GM12878 (cell line): ENCODE measurements around the gene PPARD. TPM values are rescaled to one million over a fixed set of nuclear protein-coding genes. Genes with fewer than 3 reads are reported as not detected.

ENCODE experiments used
- ATAC-seq: fragments of 200-7000 bp; cut with Tn5 transposase; 3 replicates; pipeline ENCODE4 v1.9.1; 2020; ENCODE audit warnings: mild to moderate bottlenecking, moderate library complexity
- BruUV-seq: library from RNA; stranded (reverse); fragments of 400-500 nt; replicated peaks from 2 replicates; lab custom pipeline; 2021; lab: Mats Ljungman, UMichigan
- CTCF ChIA-PET: fragments of 300-600 bp; sonication (Branson Sonifier 250); formaldehyde crosslinking; extraction: SDS; loops from one replicate; lab custom pipeline; 2021; ENCODE audit warnings: inconsistent platforms; lab: Yijun Ruan, JAX
- POLR2A ChIA-PET: fragments of 350-600 bp; formaldehyde crosslinking; extraction: SDS; loops from one replicate; lab custom pipeline; 2021; ENCODE audit warnings: inconsistent platforms; lab: Charles Lee
- RAD21 ChIA-PET: fragments of 300-600 bp; sonication (Branson Sonifier 250); formaldehyde crosslinking; loops from one replicate; lab custom pipeline; 2023; ENCODE audit warnings: antibody characterized with exemption; ENCODE audit not compliant: unreplicated experiment; lab: Charles Lee
- SMC1A ChIA-PET: fragments of 300-600 bp; sonication (Branson Sonifier 250); formaldehyde crosslinking; loops from one replicate; lab custom pipeline; 2023; ENCODE audit not compliant: unreplicated experiment, uncharacterized antibody; lab: Charles Lee
- DNase-seq: peaks from one replicate; pipeline ENCODE4 v3.0.0-alpha.2; 2011; ENCODE audit warnings: low read depth, low spot score
- FAIRE-seq: peaks from 3 replicates; lab custom pipeline; 2011; peaks lifted over from hg19 to GRCh38; lab: Jason Lieb, UNC
- H2AFZ ChIP-seq: 2 replicates; pipeline ENCODE4 v1.6.0; 2011; ENCODE audit warnings: low read depth, low read length, control low read depth; ENCODE audit not compliant: control insufficient read depth
- H3K27ac ChIP-seq: 2 replicates; pipeline ENCODE4 v1.5.1; 2011; ENCODE audit warnings: control low read depth; ENCODE audit not compliant: control insufficient read depth, insufficient read depth
- H3K27me3 ChIP-seq, 2 experiments: replicated peaks in 1 of 2; 2 replicates each; pipeline versions ENCODE4 v1.6.0 to v1.6.1; 2011; ENCODE audit warnings: low read length in 1 of 2; ENCODE audit not compliant: control insufficient read depth in 2 of 2, insufficient read depth in 2 of 2
- H3K36me3 ChIP-seq, 2 experiments: 2 replicates each; pipeline ENCODE4 v1.5.1; 2011; ENCODE audit warnings: low read length in 1 of 2; ENCODE audit not compliant: control insufficient read depth in 2 of 2, insufficient read depth in 2 of 2
- H3K4me1 ChIP-seq: 2 replicates; pipeline ENCODE4 v1.6.1; 2011; ENCODE audit warnings: mild to moderate bottlenecking, low read length, moderate library complexity, mixed read lengths; ENCODE audit not compliant: control insufficient read depth, insufficient read depth
- H3K4me2 ChIP-seq: 2 replicates; pipeline ENCODE4 v1.6.0; 2011; ENCODE audit warnings: control low read depth; ENCODE audit not compliant: control insufficient read depth, insufficient read depth
- H3K4me3 ChIP-seq: fragments of 200-600 bp; sonication (generic); 2 replicates; pipeline ENCODE4 v1.5.1; 2016
- H3K79me2 ChIP-seq: 2 replicates; pipeline ENCODE4 v1.6.0; 2011; ENCODE audit warnings: low read length; ENCODE audit not compliant: control insufficient read depth, insufficient read depth
- H3K9ac ChIP-seq: 2 replicates; pipeline ENCODE4 v1.8.0; 2011; ENCODE audit warnings: low read length, control low read depth, mixed read lengths; ENCODE audit not compliant: control insufficient read depth, insufficient read depth
- H3K9me3 ChIP-seq: replicated peaks from 3 replicates; pipeline ENCODE4 v1.5.1; 2011; ENCODE audit warnings: mild to moderate bottlenecking, low read length; ENCODE audit not compliant: control insufficient read depth, insufficient read depth
- H4K20me1 ChIP-seq: 2 replicates; pipeline ENCODE4 v1.6.0; 2011; ENCODE audit not compliant: control insufficient read depth, insufficient read depth
- ATF3 ChIP-seq: IDR thresholded peaks from 2 replicates; pipeline ENCODE4 v1.6.1; 2011; ENCODE audit warnings: low read depth, mild to moderate bottlenecking, low read length, moderate library complexity, borderline replicate concordance; ENCODE audit errors: extremely low read depth
- CBX5 ChIP-seq: sonication (generic); IDR thresholded peaks from 2 replicates; pipeline ENCODE4 v1.6.1; 2016; ENCODE audit warnings: low read depth, moderate library complexity, mild to moderate bottlenecking, inconsistent platforms
- HDAC2 ChIP-seq: fragments of 200-600 bp; sonication (generic); IDR thresholded peaks from 2 replicates; pipeline ENCODE4 v1.6.1; 2017
- IKZF2 ChIP-seq, 2 experiments: fragments of 450-650 bp; IDR thresholded peaks; 2 replicates each; pipeline ENCODE4 v1.6.1; 2017; ENCODE audit warnings: mild to moderate bottlenecking in 2 of 2, moderate library complexity in 2 of 2
- RCOR1 ChIP-seq: conservative IDR thresholded peaks from 2 replicates; pipeline ENCODE4 v1.6.1; 2012; ENCODE audit warnings: low read depth, low read length, improper control_type of control experiment
- RFX5 ChIP-seq: IDR thresholded peaks from 2 replicates; pipeline ENCODE4 v1.6.1; 2011; ENCODE audit warnings: low read depth, low read length, improper control_type of control experiment
- ZNF384 ChIP-seq: IDR thresholded peaks from 2 replicates; pipeline ENCODE4 v1.6.1; 2012; ENCODE audit warnings: low read depth, mild to moderate bottlenecking, low read length, improper control_type of control experiment, borderline replicate concordance
- ZZZ3 ChIP-seq: IDR thresholded peaks from 2 replicates; pipeline ENCODE4 v1.6.1; 2011; ENCODE audit warnings: low read depth; ENCODE audit not compliant: control insufficient read depth, insufficient read length
- WGBS: methylation state at CpG from one replicate; pipeline ENCODE4 v1.1.6; 2016; ENCODE audit warnings: low lambda C conversion rate; ENCODE audit not compliant: insufficient replicate concordance, insufficient coverage; ENCODE audit errors: missing lambda C conversion rate; 5-methylcytosine and 5-hydroxymethylcytosine counted together
- in situ Hi-C: fragments of 300-500 bp; cut with MboI; formaldehyde crosslinking; loops from 9 replicates; pipeline ENCODE4 v1.14.3; 2018; ENCODE audit warnings: mixed read lengths
- intact Hi-C: fragments of 100-400 bp; cut with micrococcal nuclease; formaldehyde crosslinking; loops from one replicate; pipeline ENCODE4 v1.14.2; 2022; ENCODE audit not compliant: unreplicated experiment
- polyA plus RNA-seq, 11 experiments: library from polyadenylated mRNA; depleted of rRNA in 4 of 11; unstranded in 6 of 11; stranded (reverse) in 5 of 11; fragments of >200 nt; fragmentation: Nextera tagmentation in 4 of 11; fragmentation: Illumina TruSeq in 1 of 11; extraction: Ambion mirVana in 4 of 11; extraction: Trizol in 1 of 11; gene quantifications; 1 replicate in 1 of 11; 2 replicates in 10 of 11; pipeline versions ENCODE4 v1.2.1 to v1.2.3, GENCODE V29; 2011 to 2016; ENCODE audit warnings: inconsistent platforms in 2 of 11, missing spikeins in 2 of 11, low read depth in 1 of 11
- total RNA-seq, 4 experiments: library from RNA; depleted of rRNA in 3 of 4; stranded (reverse); fragments of >200 nt in 3 of 4; fragmentation: Illumina TruSeq in 1 of 4; extraction: Trizol in 1 of 4; gene quantifications; 2 replicates each; pipeline versions ENCODE4 v1.2.1 to v1.2.3, GENCODE V29; 2013 to 2021
- TF ChIP-seq, protein P1 (sequence below): fragments of 450-650 bp; formaldehyde crosslinking; IDR thresholded peaks from 2 replicates; pipeline ENCODE4 v1.5.0; 2022; ENCODE audit warnings: mild to moderate bottlenecking, missing genetic modification characterization

PPARD gene
- total and polyA plus RNA-seq, 10 of the 15 experiments (the other 5 are each of a cell fraction or from before 2014, with no cell fraction given): 0.05 to 12.6 (median 6.7) TPM

DNA sequence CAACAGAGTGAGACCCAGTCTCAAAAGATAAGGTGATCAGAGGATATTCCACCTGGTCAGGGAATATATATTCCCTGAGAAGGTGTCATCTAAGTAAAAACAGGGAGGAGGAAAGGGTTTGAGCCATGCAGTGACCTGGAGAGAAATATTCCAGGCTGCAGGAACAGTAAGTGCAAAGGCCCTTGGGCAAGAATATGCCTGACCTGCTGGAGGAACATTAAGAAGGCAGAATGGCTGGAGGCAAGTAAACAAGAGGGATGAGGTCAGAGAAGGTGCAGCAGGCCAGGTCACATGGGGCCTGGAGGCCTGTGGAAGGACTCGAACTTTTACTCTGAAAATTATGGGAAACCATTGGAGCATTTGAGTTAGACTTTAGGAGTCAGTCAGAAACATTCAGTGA is 38.1 kb upstream of the PPARD start:
- intact Hi-C loops: no loop called here
- in situ Hi-C loops: no loop called here

More for the DNA sequence above, 38.1 kb upstream of the PPARD start:
- H3K27ac ChIP-seq: no peak overlapping the region
- RAD21 ChIA-PET: interaction anchor here (0.8 to 1.9 kb wide), 3 partner anchors 12 to 148 kb away, joined by 3 to 6 read pairs (median 5); partner anchors contain the start of gene FANCE
- BruUV-seq: no TSS peak
- H2AFZ ChIP-seq: no peak overlapping the region
- TF ChIP-seq RFX5 (no peak), ATF3 (no peak), CBX5 (no peak), HDAC2 (no peak), ZNF384 (no peak), IKZF2 (IDR thresholded peaks at IDR 0.05) (no peak), RCOR1 (no peak), ZZZ3 (no peak)
- TF ChIP-seq, protein P1, sequence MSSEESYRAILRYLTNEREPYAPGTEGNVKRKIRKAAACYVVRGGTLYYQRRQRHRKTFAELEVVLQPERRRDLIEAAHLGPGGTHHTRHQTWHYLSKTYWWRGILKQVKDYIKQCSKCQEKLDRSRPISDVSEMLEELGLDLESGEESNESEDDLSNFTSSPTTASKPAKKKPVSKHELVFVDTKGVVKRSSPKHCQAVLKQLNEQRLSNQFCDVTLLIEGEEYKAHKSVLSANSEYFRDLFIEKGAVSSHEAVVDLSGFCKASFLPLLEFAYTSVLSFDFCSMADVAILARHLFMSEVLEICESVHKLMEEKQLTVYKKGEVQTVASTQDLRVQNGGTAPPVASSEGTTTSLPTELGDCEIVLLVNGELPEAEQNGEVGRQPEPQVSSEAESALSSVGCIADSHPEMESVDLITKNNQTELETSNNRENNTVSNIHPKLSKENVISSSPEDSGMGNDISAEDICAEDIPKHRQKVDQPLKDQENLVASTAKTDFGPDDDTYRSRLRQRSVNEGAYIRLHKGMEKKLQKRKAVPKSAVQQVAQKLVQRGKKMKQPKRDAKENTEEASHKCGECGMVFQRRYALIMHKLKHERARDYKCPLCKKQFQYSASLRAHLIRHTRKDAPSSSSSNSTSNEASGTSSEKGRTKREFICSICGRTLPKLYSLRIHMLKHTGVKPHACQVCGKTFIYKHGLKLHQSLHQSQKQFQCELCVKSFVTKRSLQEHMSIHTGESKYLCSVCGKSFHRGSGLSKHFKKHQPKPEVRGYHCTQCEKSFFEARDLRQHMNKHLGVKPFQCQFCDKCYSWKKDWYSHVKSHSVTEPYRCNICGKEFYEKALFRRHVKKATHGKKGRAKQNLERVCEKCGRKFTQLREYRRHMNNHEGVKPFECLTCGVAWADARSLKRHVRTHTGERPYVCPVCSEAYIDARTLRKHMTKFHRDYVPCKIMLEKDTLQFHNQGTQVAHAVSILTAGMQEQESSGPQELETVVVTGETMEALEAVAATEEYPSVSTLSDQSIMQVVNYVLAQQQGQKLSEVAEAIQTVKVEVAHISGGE: no peak
- TF ChIP-seq, all 136 proteins: peak for 0
- peaks cover 0 to 13% of the 10 kb centered on the region in 2 experiments; a peak in 1 of 4 replicates for H3K36me3 ChIP-seq
- peaks cover 40% of the 10 kb centered on the region for H3K79me2 ChIP-seq
- DNase-seq (no peak), FAIRE-seq (no peak), ATAC-seq (no peak)
- no peaks in the 10 kb centered on the region for H3K27me3 ChIP-seq
- peaks cover 28% of the 10 kb centered on the region for H3K4me1 ChIP-seq
- no peak overlapping the region for H3K9ac ChIP-seq
- ChIA-PET SMC1A (no interaction called here), POLR2A (interaction anchor here (1.1 kb wide), 1 partner anchor 45 kb away, joined by 5 read pairs; the partner anchor contains the start of gene ZNF76), CTCF (interaction anchor here (1.2 to 1.7 kb wide), 3 partner anchors 21 to 143 kb away, joined by 3 to 16 read pairs (median 4); no protein-coding TSS in a partner anchor)
- 92% methylated on average over 1 of the region's 1 CpG for WGBS
- no peaks in the 10 kb centered on the region for H3K9me3 ChIP-seq
- no peak overlapping the region for H3K4me2 ChIP-seq
- H4K20me1 ChIP-seq: no peaks in the 10 kb centered on the region
- H3K4me3 ChIP-seq: no peak overlapping the region
